ENCODE measurements around the gene TSPAN4. TPM values are rescaled to one million over a fixed set of nuclear protein-coding genes. Genes with fewer than 3 reads are reported as not detected.

Gene TSPAN4
- total RNA-seq, 2 experiments from 2014 or later, result 1.6 to 2.0 TPM

DNA sequence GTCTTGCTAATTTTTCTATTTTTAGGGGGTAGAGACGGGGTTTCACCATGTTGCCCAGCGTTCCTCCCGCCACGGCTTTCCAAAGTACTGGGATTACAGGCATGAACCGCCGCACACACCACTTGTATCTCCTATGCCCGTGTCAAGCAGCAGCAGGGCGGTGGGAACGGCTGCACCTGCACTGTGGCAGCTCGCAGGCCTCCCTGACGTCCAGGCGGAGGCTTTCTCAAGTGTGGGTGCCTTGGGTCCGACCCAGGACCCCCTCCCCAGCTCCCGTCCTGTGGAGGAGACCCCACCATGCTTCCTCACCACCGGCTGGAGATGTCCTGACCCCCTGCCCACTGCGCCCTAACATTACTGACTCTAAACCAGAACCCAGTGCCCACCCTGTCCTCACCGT is 25.7 kb downstream of the TSPAN4 start:
- no peaks in the 10 kb centered on the region for H3K9me3 ChIP-seq (ENCODE audit: control insufficient read depth in 1 of 2, insufficient read depth in 1 of 2, low read length in 2 of 2)
- H3K4me1 ChIP-seq (ENCODE audit: insufficient read depth, low read length), result no peaks in the 10 kb centered on the region
- no peaks in the 10 kb centered on the region for H3K9me3 Mint-ChIP-seq
- no peaks in the 10 kb centered on the region for H3K36me3 Mint-ChIP-seq (ENCODE audit: low read depth)
- H3K36me3 ChIP-seq (ENCODE audit: insufficient read depth, low read length), result peaks cover 4% of the 10 kb centered on the region
- no peak overlapping the region for H3K27ac ChIP-seq (ENCODE audit: low read depth in 1 of 2, low read length in 2 of 2)
- H3K4me1 Mint-ChIP-seq (ENCODE audit: low read depth), result no peaks in the 10 kb centered on the region
- ATAC-seq (ENCODE audit: poor library complexity), result no peak
- H3K27ac Mint-ChIP-seq, result no peak overlapping the region
- H3K4me3 Mint-ChIP-seq, result no peak overlapping the region
- no peaks in the 10 kb centered on the region for H3K27me3 Mint-ChIP-seq
- no peaks in the 10 kb centered on the region for H3K27me3 ChIP-seq (ENCODE audit: control insufficient read depth in 1 of 2, insufficient read depth in 2 of 2, low read length in 2 of 2)
- H3K4me3 ChIP-seq (ENCODE audit: low read length), result no peak overlapping the region
- no peak for DNase-seq
- TF ChIP-seq, protein P1, sequence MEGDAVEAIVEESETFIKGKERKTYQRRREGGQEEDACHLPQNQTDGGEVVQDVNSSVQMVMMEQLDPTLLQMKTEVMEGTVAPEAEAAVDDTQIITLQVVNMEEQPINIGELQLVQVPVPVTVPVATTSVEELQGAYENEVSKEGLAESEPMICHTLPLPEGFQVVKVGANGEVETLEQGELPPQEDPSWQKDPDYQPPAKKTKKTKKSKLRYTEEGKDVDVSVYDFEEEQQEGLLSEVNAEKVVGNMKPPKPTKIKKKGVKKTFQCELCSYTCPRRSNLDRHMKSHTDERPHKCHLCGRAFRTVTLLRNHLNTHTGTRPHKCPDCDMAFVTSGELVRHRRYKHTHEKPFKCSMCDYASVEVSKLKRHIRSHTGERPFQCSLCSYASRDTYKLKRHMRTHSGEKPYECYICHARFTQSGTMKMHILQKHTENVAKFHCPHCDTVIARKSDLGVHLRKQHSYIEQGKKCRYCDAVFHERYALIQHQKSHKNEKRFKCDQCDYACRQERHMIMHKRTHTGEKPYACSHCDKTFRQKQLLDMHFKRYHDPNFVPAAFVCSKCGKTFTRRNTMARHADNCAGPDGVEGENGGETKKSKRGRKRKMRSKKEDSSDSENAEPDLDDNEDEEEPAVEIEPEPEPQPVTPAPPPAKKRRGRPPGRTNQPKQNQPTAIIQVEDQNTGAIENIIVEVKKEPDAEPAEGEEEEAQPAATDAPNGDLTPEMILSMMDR (IDR thresholded peaks at IDR 0.05), result no peak
- ChIA-PET POLR2A (no interaction called here), CTCF (no interaction called here)
- intact Hi-C loops (cut with DNase I, micrococcal nuclease), result no loop called here

DNA sequence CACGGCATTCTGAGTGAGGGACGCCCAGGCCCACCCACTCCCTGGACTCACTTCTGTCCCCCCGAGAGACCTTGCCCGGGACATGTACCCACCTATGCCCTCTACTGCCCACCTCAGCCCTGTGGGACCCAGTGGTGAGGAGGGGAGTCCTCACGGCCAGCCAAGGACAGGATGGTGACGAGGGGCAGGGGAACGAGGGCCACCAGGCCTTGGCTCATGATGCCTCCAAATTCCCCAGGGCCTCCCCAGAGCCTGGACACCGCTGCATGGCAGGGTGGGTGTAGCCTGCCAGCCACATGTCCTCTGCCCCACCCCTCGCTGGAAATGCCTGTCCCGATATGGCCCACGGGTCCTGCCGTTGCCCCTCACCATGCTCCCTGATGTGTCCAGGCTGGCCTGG is 26.1 kb downstream of the TSPAN4 start:
- intact Hi-C loops (cut with DNase I, micrococcal nuclease), result no loop called here
- POLR2A ChIA-PET, result interaction anchor here (1.0 kb wide), 1 partner anchor 21 kb away, joined by 3 read pairs; no protein-coding TSS in a partner anchor
- Histone ChIP-seq H3K27ac (ENCODE audit: low read depth in 1 of 2, low read length in 2 of 2) (no peak overlapping the region), H3K4me3 (ENCODE audit: low read length) (no peak overlapping the region), H3K36me3 (ENCODE audit: insufficient read depth, low read length) (peaks cover 4% of the 10 kb centered on the region), H3K4me1 (ENCODE audit: insufficient read depth, low read length) (no peaks in the 10 kb centered on the region), H3K9me3 (ENCODE audit: control insufficient read depth in 1 of 2, insufficient read depth in 1 of 2, low read length in 2 of 2) (no peaks in the 10 kb centered on the region), H3K27me3 (ENCODE audit: control insufficient read depth in 1 of 2, insufficient read depth in 2 of 2, low read length in 2 of 2) (no peaks in the 10 kb centered on the region)
- CTCF ChIA-PET, result no interaction called here
- TF ChIP-seq, protein P1 (IDR thresholded peaks at IDR 0.05), result no peak
- Mint-ChIP-seq H3K9me3 (no peaks in the 10 kb centered on the region), H3K4me3 (no peak overlapping the region), H3K27ac (no peak overlapping the region), H3K36me3 (ENCODE audit: low read depth) (peaks cover 4% of the 10 kb centered on the region), H3K27me3 (no peaks in the 10 kb centered on the region), H3K4me1 (ENCODE audit: low read depth) (no peaks in the 10 kb centered on the region)
- ATAC-seq (ENCODE audit: poor library complexity) (no peak), DNase-seq (no peak)

DNA sequence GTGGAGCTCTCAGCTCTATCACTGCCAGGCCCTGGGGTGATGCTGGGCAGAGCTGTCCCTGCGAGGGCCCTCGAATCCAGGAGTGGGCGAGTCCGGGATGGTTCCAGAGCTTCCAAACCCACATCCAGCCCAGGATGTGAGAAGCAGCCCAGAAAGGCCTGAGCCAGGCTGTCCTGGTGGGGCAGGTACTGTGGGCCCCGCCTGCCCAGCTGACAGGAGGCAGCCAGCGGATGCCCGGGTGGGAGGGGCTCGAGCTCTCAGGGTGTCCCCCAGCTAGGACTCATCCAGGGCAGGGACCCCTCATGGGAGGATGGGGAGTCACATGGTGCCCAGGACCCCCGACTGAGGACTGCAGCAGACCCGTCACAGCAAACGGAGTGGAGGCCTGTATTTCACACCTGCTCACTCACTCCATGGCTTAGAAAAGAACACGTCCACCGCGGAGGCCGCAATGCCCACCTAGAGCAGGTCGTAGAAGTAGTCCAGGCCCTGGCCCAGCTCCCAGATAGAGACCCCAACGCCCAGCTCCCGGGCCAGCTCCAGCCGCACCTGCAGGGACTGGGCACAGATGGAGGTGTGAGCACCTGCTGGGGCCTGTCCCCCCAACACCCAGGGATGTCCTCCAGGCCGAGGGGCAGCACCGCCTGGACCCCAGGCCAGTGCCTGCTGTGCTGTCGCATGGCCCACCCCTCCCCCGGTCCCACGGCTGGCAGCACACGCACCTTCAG is 26.9 kb downstream of the TSPAN4 start:
- Mint-ChIP-seq H3K27me3 (no peaks in the 10 kb centered on the region), H3K9me3 (no peaks in the 10 kb centered on the region), H3K27ac (no peak overlapping the region), H3K36me3 (ENCODE audit: low read depth) (peaks cover 5% of the 10 kb centered on the region), H3K4me3 (no peak overlapping the region), H3K4me1 (ENCODE audit: low read depth) (no peaks in the 10 kb centered on the region)
- DNase-seq, result no peak
- intact Hi-C loops (cut with DNase I, micrococcal nuclease), result no loop called here
- ChIA-PET POLR2A (interaction anchor here (1.0 kb wide), 1 partner anchor 21 kb away, joined by 3 read pairs; no protein-coding TSS in a partner anchor), CTCF (no interaction called here)
- Histone ChIP-seq H3K9me3 (ENCODE audit: control insufficient read depth in 1 of 2, insufficient read depth in 1 of 2, low read length in 2 of 2) (no peaks in the 10 kb centered on the region), H3K4me1 (ENCODE audit: insufficient read depth, low read length) (no peaks in the 10 kb centered on the region), H3K27ac (ENCODE audit: low read depth in 1 of 2, low read length in 2 of 2) (no peak overlapping the region), H3K4me3 (ENCODE audit: low read length) (no peak overlapping the region), H3K27me3 (ENCODE audit: control insufficient read depth in 1 of 2, insufficient read depth in 2 of 2, low read length in 2 of 2) (no peaks in the 10 kb centered on the region), H3K36me3 (ENCODE audit: insufficient read depth, low read length) (peaks cover 4% of the 10 kb centered on the region)
- TF ChIP-seq, protein P1 (IDR thresholded peaks at IDR 0.05), result no peak
- ATAC-seq (ENCODE audit: poor library complexity), result no peak

Measured in CD4-positive, alpha-beta T cell (primary cell).